NCI-H2029 treated with DMSO at 0.1 percent for 48 hours (cell line): Measurements from ENCODE around the gene ATG4D.
"Not testable (repeated sequence)": the region's sequence is repeated elsewhere in the genome, so short reads cannot be mapped to it uniquely, and the experiment has no call there.

ENCODE experiments used
- DNase-seq: peaks from one replicate; lab custom pipeline; 2025; lab: John Stamatoyannopoulos, UW

Gene ATG4D

DNA sequence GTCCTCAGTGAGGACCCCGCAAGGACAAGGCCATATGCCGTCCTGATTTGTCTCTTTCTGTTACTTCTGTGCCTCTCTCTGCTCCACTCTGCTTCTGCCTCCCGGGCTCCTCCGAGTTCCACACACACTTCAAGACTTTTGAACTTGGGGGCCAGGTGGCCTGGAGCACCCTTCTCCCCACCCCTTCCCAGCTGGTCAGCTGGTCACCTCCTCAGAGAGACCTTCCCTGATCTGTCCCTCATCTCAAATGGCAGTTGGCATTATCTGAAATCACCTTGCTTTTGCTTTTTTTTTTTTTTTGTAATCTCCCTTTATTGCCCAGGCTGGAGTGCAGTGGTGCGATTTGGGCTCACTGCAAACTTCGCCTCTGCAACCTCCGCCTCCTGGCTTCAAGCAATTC, 24.3 kb upstream of the ATG4D start:
- DNase-seq = no peak

DNA sequence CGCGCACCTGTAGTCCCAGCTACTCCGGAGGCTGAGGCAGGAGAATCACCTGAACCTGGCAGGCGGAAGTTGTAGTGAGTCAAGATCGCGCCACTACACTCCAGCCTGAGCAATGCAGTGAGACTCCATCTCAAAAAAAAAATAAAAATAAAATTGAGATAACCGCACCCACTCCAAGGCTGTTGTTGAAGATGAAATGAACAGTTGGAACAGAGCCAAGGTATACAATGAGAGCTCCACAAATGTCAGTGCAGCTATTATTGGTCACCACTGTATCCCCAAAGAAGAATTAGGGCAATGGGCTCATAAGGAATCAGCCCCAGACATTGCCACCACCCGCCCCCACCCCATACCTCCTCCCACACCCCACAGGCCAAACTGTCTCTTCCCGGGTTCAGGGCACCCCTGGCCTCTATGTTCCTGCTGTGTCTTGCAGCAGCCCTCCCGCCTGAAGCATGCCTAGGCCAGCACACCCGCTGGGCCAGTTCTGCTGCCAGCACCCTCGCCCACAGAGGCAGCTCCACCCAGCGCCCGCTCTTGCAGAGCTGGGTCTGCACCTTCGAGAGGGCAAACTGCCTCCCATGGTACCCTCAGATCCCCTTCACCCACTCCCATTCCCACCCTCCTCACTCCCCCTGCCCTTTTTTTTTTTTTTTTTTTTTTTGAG, 22.9 kb upstream of the ATG4D start:
- no peak for DNase-seq

DNA sequence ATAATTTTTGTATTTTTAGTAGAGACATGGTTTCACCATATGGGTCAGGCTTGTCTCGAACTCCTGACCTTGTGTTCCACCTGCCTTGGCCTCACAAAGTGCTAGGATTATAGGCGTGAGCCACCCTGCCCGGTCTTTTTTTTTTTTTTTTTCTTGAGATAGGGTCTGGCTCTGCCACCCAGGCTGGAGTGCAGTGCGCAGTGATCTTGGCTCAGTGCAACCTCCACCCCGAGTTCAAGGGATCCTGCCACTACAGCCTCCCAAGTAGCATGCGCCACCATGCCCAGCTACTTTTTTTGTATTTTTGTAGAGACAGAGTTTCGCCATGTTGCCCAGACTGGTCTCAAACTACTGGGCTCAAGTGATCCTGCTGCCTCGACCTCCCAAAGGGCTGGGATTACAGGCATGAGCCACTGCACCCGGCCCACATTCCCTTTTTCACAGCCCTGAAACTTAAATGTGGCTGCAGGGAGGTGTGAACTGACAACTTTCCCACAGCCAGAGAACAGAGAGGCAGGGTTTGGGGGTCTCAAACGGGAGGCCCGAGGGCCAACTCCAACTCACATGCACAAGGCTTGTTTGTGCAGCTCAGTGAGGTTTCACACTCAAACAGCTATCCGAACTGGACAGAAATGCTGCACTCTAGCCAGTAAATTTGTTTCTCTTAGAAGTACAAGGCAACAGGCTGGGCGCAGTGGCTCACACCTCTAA, 22.1 kb upstream of the ATG4D start:
- no peak for DNase-seq

DNA sequence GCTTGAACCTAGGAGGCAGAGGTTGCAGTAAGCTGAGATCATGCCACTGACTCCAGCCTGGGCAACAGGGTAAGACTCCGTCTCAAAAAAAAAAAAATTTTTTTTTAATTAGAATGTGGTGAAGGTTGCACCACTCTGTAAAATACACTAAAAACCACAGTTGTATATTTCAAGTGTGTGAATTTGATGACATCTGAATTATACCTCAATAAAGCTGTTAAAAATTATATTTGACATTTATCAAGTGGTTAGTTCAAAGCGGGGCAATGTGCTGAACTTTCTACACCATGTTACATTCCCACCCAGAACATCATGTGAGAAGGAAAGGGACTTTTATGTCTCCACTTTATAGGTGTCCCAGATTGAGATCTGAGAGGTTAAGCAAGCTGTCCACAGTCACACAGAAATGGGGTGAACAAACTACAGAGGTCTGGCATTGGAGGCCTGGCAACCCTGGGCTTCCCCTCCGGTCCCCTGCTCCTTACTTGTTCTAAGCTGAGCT, 20.5 kb upstream of the ATG4D start:
- no peak for DNase-seq

DNA sequence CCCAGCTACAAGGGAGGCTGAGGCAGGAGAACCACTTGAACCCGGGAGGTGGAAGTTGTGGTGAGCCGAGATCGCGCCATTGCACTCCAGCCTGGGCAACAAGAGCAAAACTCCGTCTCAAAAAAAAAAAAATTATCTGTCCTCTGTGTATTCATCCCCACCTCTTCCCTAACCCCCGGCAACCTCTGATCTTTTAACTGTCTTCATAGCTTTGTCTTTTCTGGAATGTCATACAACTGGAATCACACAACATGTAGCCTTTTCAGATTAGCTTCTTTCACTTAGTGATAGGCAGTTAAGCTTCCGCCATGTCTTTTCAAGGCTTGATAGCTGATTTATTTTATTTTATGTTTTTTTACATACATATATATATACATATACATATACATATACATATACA, 18.1 kb upstream of the ATG4D start:
- no peak for DNase-seq

DNA sequence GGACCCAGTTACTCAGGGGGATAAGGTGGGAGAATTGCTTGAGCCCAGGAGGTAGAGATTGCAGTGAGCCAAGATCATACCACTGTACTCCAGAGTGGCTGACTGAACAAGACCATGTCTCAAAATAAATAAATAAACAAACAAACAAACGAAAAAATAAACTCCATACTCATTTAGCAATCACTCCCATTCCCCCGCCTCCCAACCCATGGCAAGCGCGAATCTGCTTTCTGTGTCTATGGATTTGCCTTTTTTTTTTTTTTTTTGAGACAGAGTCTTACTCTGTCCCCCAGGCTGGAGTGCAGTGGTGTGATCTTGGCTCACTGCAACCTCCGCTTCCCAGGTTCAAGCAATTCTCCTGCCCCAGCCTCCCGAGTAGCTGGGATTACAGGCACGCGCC, 16.8 kb upstream of the ATG4D start:
- DNase-seq = not testable (repeated sequence)

DNA sequence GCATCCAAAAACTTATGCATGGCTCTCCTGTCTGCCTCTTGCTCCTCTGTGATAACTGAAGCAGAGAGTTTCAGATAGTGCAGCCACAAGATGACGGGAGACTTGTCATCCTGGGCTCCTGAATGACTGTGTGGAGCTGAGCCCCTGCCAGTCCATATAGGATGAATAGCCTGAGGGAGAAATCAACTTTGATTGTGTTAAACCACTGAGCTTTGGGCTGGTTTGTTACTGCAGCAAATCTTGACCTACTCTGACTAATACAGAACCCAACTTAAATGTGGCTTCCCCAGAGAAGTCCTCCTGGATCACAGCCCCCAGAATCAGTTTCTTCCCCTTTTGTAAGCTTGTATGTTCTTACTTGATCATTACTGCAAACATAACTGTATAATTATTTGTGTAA, 11.2 kb upstream of the ATG4D start:
- no peak for DNase-seq

DNA sequence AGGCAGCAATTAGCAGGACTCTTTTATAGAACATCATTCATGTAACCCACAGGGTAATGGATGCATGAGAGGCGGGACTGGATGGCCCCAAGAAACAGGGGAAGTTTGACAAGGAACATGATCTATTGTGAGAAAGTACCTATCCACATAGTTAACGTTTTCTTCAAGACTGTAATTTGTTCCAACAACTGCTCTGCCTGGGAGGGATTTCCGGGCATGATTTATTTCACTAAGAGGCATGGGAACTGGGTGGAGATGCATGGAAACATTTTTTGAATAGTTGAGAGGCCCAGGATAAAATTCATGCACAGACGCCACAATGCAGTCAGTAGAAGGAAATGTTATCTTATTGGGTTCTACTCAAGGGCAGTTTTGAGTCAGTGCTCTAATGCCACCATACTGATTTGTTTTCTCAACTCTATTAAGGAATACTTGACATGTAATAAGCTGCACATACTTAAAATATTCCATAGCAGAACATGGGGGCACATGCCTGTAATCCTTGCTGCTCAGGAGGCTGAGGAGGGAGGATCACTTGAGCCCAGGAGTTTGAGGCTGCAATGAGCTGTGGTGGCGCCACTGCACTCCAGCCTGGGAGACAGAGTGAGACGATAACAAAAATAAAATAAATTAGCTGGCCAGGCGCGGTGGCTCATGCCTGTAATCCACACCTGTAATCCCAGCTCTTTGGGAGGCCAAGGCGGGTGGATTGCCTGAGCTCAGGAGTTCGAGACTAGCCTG, 9.9 kb upstream of the ATG4D start:
- DNase-seq = no peak

DNA sequence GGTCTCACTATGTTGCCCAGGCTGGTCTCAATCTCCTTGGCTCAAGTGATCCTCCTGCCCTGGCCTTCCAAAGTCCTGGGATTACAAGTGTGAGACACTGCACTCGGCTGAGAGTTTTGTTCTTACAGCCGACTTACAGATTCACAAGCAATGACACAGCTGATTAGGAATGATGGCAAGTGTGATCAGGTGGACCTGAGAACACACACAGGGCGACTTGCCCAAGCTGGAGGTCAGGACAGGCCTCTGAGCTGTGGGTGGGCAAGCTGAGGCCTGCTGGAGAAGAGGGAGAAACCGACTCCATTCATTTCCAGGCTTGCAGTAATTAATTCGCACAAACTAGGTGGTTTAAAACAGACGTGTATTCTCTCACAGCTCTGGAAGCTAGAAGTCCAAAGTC, 8.1 kb upstream of the ATG4D start:
- DNase-seq = no peak

DNA sequence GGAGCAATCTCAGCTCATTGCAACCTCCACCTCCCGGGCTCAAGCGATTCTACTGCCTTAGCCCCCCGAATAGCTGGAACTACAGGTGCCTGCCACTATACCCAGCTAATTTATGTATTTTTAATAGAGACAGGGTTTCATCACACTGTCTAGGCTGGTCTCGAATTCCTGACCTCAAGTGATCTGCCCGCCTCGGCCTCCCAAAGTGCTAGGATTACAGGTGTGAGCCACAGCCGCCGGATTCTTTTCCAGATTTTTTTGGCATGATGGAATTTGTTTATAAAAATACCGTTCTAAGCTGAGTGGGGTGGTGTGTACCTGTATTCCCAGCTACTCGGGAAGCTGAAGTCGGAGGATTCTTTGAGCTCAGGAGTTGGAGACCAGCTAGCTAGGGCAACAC, 6.0 kb upstream of the ATG4D start:
- DNase-seq = no peak

DNA sequence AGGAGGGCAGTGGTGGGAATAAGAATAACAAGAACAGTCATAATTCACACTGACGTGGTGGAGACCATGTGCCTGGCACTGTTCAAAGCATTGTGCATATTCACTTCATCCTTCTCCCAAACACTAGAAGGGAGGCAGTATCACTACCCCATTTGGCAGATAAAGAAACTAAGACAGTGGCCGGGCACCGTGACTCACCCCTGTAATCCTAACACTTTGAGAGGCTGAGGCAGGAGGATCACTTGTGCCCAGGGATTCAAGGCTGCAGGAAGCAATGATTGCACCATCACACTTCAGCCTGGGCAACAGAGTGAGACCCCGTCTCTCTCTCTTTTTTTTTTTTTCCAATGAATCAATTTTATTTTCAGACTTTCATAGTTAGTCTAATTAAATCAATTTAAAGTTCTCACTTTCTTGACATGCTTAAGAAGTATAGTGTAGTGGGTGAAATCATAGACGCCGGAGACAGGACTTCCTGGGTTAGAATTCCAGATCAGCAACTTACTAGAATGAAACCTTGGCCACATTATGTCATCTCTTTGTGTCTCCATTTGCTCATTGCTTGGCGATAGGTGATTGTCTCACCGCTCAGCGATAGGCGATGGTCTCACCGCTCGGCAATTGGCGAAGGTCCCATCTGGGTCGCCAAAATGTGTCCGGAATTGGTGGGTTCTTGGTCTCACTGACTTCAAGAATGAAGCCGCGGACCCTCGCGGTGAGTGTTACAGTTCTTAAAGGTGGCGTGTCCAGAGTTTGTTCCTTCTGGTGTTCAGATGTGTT, 5.3 kb upstream of the ATG4D start:
- DNase-seq = no peak

DNA sequence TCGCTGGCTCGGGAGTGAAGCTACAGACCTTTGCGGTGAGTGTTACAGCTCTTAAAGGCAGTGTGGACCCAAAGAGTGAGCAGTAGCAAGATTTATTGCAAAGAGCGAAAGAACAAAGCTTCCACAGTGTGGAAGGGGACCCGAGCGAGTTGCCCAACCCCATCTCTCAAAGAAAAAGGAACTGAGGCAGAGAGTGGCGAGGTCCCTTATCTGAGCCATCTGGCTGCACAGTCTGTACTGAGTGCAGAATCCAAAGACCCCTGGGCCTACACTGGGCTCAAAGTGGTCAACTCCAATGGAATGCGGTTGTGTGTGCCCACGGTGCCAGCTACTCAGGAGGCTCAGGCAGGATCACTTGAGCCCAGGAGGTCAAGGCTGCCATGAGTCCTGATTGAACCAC, 4.7 kb upstream of the ATG4D start:
- DNase-seq = not testable (repeated sequence)

DNA sequence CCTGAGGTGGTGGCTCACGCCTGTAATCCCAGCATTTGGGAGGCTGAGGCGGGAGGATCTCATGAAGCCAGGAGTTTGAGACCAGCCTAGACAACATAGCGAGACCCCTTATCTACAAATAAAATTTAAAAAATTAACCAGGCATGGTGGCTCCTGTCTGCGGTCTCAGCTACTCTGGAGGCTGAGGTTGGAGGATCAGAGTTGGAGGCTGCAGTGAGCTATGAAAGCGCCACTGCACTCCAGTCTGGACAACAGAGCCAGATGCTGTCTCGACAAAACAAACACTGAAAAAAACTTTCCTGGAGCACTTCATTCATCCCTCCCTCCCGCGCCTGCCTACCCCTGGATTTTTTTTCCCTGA, 665 bp upstream of the ATG4D start:
- DNase-seq = no peak

DNA sequence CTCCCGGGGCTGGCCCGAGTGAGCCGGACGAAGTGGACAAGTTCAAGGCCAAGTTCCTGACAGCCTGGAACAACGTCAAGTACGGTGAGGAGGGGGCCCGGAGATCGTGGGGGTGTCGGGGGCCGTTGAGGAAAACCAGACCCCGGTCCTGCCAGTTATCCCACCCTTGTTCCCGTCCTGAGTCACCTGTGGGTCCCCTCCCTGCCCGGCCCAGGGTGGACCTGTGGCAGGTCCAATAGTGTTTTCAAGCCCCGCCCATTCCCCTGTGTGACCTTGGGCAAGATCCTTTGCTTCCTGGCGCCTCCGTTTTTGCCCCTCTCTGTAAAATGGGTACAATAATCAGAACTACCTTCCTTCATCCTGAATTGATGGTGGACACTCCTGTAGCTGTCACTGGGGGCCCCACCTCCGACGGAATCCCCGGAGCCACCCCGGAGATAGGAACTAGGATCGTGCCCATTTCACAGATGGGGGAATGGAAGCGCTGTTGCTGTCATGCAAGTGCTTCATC, 593 bp downstream of the ATG4D start:
- no peak for DNase-seq

DNA sequence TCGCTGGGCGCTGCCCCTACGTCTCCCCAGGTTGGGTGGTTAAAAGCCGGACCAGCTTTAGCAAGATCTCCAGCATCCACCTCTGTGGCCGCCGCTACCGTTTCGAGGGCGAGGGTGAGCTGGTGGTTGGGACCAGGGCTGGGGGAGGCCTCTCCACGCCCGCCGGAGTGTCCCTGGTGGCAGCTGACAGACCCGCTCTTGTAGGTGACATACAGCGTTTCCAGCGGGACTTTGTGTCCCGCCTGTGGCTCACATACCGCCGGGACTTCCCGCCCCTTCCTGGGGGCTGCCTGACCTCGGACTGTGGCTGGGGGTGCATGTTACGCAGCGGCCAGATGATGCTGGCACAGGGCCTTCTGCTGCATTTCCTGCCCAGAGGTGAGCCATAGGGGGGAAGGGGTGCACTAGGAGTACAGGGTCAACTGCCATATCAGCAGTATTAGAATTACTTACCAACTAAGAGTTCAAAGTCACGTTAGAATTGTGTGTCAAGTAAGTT, 1.1 kb downstream of the ATG4D start:
- no peak for DNase-seq

DNA sequence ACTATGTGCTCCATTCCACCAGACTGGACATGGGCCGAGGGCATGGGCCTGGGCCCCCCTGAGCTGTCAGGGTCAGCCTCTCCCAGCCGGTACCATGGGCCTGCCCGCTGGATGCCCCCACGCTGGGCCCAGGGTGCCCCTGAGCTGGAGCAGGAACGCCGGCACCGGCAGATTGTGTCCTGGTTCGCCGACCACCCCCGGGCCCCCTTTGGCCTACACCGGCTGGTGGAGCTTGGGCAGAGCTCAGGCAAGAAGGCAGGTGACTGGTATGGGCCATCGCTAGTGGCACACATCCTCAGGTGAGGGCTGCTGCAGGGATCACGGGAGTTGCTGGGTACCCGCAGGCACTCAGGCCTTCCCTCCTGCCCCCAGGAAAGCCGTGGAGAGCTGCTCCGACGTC, 3.1 kb downstream of the ATG4D start:
- DNase-seq = no peak

DNA sequence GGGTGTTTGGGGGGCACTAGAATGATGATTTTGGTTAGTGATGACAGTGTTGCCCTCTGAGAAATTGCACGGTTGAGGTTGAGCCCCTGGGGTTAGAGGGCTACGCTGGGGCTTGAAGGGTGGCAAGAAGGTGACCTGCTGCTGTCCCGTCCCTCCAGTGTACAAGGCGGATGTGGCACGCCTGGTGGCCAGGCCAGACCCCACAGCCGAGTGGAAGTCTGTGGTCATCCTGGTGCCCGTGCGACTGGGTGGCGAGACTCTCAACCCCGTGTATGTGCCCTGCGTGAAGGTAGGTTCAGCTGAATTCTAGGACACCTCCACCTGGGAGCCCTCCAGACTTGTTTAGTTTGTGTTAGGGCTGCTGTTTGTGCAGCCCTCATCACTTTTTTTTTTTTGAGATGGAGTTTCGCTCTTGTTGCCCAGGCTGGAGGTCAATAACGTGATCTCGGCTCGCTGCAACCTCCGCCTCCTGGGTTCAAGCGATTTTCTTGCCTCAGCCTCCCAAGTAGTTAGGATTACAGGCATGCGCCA, 5.1 kb downstream of the ATG4D start:
- no peak for DNase-seq

DNA sequence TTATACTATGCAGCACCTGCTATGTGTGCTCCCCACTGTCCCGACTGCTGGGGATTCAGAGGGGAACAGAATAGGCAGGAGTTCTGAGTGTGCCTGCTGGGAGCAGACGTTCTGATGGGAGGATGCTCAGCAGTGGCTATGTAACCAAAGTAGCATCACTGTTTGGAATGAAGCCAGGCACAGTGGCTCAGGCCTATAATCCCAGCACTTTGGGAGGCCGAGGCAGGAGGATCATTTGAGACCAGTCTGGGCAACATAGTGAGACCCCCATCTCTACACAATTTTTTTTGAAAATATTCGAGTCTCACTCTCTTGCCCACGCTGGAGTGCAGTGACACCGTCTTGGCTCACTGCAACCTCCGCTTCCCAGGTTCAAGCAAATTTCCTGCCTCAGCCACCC, 6.0 kb downstream of the ATG4D start:
- no peak for DNase-seq

DNA sequence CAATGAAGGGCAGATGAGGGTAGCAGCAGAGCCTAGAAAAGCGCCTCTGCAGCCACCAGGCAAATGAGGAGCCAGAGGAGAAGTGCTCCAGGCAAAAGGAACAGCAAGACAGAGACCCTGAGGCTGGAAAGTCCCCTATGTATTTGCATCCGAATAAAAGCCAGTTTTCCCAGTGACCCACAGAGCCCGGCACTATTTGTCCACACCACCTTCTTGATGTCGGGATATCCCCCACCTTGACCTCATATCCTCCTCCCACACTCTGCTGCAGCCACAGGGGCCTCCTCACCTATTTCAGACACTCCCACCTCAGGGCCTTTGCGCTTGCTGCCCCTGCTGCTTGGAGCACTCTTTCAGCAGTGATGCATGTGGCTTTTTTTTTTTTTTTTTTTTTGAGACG, 6.6 kb downstream of the ATG4D start:
- no peak for DNase-seq

DNA sequence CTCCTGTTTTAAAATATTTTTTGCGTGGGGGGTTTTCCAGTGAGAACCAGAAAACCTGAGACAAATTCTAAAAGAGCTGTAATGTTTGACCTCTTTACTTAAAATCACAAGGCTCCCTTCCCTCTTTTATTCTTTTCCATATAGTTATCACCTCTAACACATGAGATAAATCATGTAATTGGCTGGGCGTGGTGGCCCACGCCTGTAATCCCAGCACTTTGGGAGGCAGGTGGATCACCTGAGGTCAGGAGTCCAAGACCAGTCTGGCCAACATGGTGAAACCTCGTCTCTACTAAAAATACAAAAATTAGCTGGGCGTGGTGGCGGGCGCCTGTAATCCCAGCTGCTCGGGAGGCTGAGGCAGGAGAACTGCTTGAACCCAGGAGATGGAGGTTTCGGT, 7.3 kb downstream of the ATG4D start:
- DNase-seq = not testable (repeated sequence)

DNA sequence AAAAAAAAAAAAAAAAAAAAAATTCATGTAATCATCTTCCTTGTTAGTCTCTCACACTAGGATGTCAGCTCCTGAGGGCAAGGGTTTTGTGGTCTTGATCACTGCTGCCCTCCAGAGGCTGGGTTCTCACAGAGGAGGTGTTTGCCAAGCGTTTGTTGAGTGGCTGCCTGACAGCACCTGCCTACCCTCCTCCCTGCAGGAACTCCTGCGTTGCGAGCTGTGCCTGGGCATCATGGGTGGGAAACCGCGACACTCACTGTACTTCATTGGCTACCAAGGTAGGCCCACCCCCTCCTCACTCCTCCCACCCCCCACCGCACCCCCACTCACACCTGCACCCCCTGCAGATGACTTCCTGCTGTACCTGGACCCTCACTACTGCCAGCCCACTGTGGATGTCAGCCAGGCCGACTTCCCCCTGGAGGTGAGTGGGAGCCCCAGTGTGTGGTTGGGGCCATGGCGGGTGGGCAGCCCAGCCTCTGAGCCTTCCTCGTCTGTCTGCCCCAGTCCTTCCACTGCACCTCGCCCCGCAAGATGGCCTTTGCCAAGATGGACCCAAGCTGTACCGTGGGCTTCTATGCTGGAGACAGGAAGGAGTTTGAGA, 8.1 kb downstream of the ATG4D start:
- no peak for DNase-seq
